GM19035 (cell line): ENCODE results near the gene TRIM61.
A peak's percentile ranks its signal among the peaks of the same experiment; 100 is the strongest.
"Not testable (repeated sequence)": the region's sequence is repeated elsewhere in the genome, so short reads cannot be mapped to it uniquely, and the experiment has no call there.

Experiments used
- ATAC-seq: cut with Tn5 transposase; IDR thresholded peaks from one replicate; pipeline ENCODE4 v1.9.1; 2021; ENCODE audit not compliant: unreplicated experiment

TRIM61 gene

DNA sequence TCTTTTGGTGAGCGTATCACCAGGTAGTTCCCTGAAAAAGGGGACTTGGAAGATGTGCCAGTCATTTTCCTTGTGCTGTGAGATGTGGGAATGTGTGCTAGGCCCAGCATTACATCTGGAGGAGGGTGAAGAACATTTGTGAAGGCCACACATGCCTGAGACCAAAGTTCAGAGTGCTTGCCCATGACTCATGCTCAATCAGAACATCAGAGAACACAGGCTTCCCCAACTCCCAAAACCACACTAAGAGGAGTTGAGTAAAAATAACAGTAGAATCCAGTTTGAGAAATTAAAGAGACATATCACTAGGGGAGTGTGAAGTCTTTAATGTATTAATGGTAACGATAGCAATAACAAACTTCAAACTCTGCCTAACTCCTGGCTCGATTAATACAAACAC, 18.0 kb downstream of the TRIM61 start:
- not testable (repeated sequence) for ATAC-seq

GRCh38 chr4:164956766-164957643, 20.5 kb downstream of the TRIM61 start:
- peak; percentile 100 for ATAC-seq

DNA sequence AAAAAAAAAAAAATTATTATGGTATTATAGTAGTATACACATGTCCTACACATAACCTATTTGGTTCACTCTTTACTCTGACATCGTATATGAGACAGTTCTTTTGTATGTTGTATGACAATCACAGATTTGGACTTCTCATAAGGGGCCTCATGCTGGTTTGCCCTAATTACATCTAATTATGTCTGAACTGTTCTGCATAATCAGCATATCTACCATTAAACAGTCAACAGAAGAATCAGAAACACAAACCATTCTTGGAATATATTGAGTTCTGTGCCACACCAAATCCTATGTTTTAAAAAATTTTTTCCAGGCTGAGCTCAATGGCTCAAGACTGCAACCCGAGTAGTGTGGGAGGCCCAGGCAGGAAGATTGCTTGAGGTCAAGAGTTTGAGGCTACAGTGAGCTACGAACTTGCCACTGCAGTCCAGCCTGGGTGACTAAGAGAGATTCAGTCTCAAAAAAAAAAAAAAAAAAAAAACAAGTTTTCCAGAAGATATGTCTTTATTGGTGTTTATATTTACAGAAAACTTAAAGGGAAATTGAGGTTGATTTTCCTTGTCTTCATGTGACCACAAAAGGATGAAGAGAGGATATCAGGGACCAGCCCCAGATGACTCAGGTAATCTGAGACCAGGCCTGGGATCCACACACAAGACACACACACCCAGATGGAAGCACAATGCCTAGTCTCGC, 22.2 kb downstream of the TRIM61 start:
- ATAC-seq, result no peak

GRCh38 chr4:164952551-164952950, 24.9 kb downstream of the TRIM61 start:
- no peak for ATAC-seq

GRCh38 chr4:164949448-164950143, 27.9 kb downstream of the TRIM61 start:
- no peak for ATAC-seq

- no peak for ATAC-seq
Measured at GRCh38 chr4:164948975-164949374, 28.5 kb downstream of the TRIM61 start.

GRCh38 chr4:164948006-164948405, 29.5 kb downstream of the TRIM61 start:
- not testable (repeated sequence) for ATAC-seq

DNA sequence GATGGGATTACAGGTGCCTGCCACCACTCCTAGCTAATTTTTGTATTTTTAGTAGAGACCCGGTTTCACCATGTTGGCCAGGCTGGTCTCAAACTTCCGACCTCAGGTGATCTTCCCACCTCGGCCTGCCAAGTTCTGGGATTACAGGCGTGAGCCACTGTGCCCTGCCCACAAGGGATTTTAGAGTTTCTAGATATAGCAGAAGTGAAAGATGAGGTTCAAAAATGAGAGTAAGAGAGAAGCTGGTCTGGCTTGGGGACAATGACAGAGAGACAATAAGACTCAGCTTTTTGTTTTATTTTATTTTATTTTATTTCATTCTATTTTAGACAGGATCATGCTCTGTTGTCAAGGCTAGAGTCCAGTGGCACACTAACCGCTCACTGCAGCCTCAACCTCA, 30.6 kb downstream of the TRIM61 start:
- no peak for ATAC-seq

- ATAC-seq, result no peak
Measured at GRCh38 chr4:164945146-164945545, 32.3 kb downstream of the TRIM61 start.

DNA sequence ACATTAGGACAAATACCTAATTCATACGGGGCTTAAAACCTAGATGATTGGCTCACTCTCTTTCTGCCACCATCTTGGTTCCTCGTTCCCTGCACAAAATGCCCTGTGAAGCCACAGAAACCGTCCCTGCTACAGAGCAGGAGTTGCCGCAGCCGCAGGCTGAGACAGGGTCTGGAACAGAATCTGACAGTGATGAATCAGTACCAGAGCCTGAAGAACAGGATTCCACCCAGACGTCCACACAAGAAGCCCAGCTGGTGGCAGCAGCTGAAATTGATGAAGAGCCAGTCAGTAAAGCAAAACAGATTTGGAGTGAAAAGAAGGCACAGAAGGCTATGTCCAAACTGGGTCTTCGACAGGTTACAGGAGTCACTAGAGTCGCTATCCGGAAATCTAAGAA, 34.3 kb downstream of the TRIM61 start:
- no peak for ATAC-seq

DNA sequence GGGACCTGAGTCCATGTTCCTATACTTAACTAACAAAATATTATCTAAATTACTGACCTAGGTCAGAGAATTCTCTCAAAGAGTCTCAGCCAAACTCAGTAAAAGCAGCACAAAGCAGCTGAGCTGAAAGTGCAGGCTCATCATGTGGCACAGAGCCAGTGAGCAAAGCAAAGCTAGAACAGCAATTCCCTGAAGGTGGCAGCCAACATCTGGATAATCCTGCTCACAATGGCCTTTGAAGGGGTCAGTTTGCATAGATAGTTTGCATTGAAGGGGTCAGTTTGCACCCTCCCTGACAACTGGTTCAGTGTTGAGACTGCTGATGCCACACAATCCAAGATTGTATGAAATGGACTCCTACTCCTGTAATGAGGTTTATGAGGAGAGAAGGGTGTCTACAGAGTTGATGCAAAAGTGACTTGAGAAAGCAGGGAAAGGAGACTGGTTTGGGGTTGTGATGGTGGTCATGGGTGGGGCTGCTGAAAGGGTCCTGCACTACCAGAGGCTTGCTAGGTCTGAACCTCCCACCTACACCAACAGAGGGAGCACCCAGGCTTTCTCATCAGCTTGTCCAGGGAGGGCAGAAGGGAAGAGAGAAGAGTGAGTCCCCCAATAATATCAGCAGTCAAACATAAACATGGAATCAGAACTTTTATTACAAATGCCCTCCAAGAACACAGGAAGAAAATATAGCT, 39.7 kb downstream of the TRIM61 start:
- peak; percentile 47 for ATAC-seq

DNA sequence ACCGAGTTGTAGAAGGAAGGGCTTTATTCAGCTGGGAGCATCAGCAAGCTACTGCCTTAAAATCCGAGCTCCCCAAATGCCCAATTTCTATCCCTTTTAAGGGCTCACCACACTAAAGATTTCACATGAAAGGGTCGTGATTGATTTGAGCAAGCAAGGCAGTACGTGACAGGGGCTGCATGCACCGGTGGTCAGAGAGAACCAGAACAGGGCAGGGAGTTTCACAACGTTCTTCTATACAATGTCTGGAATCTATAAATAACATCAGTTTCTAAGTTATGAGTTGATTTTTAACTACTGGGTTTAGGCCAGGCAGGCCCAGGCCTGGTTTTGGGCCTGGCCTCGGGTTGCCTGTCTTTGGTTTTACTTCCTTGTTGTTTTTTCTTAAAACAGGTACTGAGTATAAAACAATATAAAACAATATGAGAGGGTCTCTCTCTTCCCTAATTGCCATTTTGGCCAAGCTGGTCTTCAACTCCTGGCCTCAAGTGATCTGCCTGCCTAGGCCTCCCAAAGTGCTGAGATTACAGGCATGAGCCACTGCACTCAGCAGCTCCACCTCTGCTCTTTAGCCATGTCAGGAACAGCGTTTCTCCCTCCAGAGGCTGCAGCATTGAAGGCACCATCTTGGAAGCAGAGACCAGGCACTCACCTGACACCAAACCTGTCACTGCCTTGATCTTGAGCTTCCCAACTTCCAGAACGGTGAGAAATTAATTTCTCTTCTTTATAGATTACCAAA, 41.4 kb downstream of the TRIM61 start:
- peak; percentile 43 for ATAC-seq

DNA sequence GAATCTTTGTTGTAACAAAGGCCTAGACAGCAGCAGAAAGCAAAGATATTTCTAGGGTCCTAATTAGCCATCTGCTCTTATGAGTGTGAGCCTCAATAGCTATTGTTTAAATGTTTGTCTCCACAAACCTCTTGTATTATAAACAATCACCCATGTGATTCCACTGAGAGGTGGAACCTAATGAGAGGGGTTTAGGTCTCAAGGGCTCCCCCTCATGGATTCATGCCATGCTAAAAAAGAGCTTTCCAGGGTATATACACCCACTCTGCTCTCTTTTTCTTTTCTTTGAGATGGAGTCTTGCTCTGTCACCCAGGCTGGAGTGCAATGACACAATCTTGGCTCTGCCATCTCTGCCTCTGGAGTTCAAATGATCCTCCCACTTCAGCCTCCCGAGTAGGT, 42.1 kb downstream of the TRIM61 start:
- ATAC-seq, result peak; percentile 60

DNA sequence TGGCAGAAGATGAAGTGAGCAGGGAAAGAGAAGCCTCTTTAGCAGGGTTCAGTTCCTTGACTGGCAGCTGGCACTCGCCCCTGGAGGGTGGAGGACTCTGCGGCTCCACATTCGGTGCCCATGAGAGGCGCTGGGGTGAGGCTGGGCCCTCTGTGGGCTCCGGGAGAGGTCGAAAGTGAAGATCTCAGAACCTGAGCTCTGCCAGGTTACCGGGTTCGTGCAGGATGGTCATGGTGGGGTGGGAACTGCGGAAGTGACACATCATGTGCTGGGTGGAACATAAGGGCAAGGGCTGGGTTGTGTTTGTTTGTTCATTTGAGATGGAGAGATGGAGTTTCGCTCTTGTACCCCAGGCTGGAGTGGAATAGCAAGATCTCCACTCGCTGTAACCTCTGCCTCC, 44.2 kb downstream of the TRIM61 start:
- ATAC-seq, result no peak

DNA sequence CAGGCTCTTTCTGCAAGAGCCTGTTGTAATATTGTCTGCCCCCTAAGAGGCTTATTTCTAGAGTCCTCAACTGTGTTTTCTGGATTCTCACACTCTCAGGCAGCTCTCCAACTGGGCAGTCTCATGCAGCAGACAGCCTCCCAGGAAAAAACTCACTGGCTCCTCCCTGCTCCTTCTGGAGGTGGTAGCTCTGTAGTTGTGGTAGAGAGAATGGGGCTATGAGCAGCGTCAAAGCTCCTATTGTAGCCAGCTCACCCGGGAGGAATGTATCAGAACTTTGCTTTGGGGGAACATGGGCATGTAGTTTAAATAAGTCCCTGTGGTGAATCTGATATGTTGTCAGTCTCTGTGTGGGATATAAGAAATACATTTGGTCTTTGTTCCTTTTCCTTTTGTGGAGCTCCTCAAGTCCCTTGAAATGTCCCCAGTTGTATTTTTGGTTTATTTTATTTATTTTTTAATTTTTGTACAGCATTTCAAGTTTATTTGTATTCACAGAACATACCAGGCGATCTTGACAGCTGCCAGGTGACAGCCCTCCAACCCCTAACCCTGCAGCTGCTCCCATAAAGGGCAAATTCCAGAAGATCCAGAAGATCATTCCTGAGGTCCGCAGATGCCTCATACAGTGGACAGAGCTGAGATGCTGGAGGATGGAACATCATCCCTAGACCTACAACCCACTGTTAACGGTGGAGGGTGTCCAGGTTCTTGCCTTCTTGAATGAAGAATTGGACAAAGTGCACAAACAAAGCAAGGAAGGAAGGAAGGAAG, 45.7 kb downstream of the TRIM61 start:
- ATAC-seq, result no peak

DNA sequence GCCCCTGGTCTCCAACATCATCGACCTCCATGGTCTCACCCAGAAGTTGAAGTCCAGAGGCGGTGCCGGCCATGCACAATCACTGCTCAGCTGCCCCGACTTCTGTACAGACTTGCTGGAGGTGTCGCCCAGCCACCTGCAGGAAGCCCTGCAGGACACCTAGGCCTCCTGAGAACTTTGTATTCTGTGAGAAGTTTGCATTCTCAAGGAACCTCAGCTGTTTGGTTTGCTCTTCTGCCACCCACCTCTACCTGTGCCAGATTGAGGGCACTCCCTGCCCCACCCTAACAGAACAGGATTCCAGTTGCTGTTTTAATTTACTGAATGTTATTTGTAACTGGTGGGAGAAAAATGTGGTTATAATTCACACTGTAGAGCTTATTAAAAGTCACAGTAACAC, 46.8 kb downstream of the TRIM61 start:
- no peak for ATAC-seq

- ATAC-seq, result not testable (repeated sequence)
Measured at GRCh38 chr4:164927101-164927500, 50.4 kb downstream of the TRIM61 start.

DNA sequence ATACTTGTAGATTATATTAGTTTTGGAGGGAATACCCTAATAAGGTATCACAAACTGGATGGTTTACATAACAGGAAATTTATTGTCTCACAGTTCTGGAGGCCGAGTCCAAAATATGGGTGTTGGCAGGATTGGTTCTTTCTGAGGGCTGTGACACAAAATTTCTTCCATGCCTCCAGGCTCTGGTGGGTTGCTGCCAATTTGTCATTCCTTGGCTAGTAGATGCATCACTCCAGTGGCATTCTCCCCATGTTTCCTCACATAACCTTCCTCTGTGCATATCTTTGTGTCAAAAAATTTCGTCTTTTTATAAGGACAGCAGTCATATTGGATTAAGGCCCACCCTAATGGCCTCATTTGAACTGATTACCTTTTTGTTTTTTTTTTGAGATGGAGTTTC, 51.2 kb downstream of the TRIM61 start:
- no peak for ATAC-seq

DNA sequence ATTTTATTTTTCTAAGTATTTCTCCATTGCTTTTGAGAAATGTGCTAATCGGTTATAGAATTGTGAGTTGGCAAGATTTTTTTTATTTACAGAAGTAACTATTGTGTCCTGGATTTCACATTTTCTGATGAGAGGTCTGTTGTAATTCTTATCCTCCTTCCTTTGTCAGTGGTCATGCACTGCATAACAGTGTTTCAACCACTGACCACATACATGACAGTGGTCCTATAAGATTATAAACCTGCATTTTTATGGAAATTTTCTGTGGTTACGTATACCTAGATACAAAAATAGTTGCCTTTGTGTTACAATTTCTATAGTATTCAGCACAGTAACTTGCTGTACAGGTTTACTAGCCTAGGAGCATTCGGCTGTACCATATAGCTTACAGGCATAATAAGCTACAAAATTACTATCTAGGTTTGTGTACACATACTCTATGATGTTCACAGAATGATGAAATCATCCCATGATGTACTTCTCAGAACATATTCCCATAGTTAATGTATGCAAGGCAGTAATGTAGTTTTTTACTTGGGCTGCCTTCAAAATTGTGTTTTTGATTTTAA, 52.7 kb downstream of the TRIM61 start:
- no peak for ATAC-seq
